Mesendoderm (in vitro differentiated cells): ENCODE data around the gene SPAG17.
A peak's percentile ranks its signal among the peaks of the same experiment; 100 is the strongest.

Experiments
- DNase-seq: peaks from one replicate; pipeline ENCODE4 v3.0.0; 2013
- H2AK5ac ChIP-seq: 2 replicates; pipeline ENCODE4 v1.6.1; 2013; ENCODE audit warnings: low read length, inconsistent platforms
- H2BK120ac ChIP-seq: 2 replicates; pipeline ENCODE4 v1.6.1; 2013; ENCODE audit warnings: low read depth, mild to moderate bottlenecking, low read length, moderate library complexity, mixed read lengths
- H2BK15ac ChIP-seq: replicated peaks from 2 replicates; pipeline ENCODE4 v1.6.1; 2013; ENCODE audit warnings: low read depth, mild to moderate bottlenecking, moderate library complexity
- H2BK5ac ChIP-seq: 2 replicates; pipeline ENCODE4 v1.6.1; 2013; ENCODE audit warnings: low read length, inconsistent platforms
- H3K18ac ChIP-seq: 2 replicates; pipeline ENCODE4 v1.6.1; 2013; ENCODE audit warnings: mild to moderate bottlenecking, low read length, mixed read lengths
- H3K23ac ChIP-seq: one replicate; pipeline ENCODE4 v1.6.1; 2013; ENCODE audit warnings: low read length
- H3K27ac ChIP-seq: 2 replicates; pipeline ENCODE4 v1.5.1; 2013; ENCODE audit warnings: low read depth, mild to moderate bottlenecking, inconsistent platforms, low read length, moderate library complexity
- H3K27me3 ChIP-seq: 2 replicates; pipeline ENCODE4 v1.6.1; 2013; ENCODE audit warnings: low read length, control low read depth, mild to moderate bottlenecking, inconsistent platforms; ENCODE audit not compliant: insufficient read depth, poor library complexity
- H3K36me3 ChIP-seq: 2 replicates; pipeline ENCODE4 v1.6.1; 2013; ENCODE audit warnings: low read length, inconsistent platforms; ENCODE audit not compliant: control insufficient read depth, insufficient read depth
- H3K4ac ChIP-seq: one replicate; pipeline ENCODE4 v1.6.1; 2013; ENCODE audit warnings: low read depth, mild to moderate bottlenecking, low read length, moderate library complexity
- H3K4me1 ChIP-seq: 2 replicates; pipeline ENCODE4 v1.6.1; 2013; ENCODE audit warnings: low read depth, low read length, inconsistent platforms; ENCODE audit not compliant: control insufficient read depth
- H3K4me2 ChIP-seq: 2 replicates; pipeline ENCODE4 v1.6.1; 2013; ENCODE audit warnings: low read length
- H3K4me3 ChIP-seq: 2 replicates; pipeline ENCODE4 v1.5.1; 2013; ENCODE audit warnings: mild to moderate bottlenecking, low read length
- H3K56ac ChIP-seq: one replicate; pipeline ENCODE4 v1.6.1; 2013; ENCODE audit warnings: low read length
- H3K79me1 ChIP-seq: 2 replicates; pipeline ENCODE4 v1.6.1; 2013; ENCODE audit warnings: low read length, inconsistent platforms
- H3K79me2 ChIP-seq: 2 replicates; pipeline ENCODE4 v1.6.1; 2013; ENCODE audit warnings: mild to moderate bottlenecking, low read length; ENCODE audit not compliant: control insufficient read depth, insufficient read depth
- H3K9ac ChIP-seq: 2 replicates; pipeline ENCODE4 v1.6.1; 2013; ENCODE audit warnings: low read length, inconsistent platforms
- H4K5ac ChIP-seq: one replicate; pipeline ENCODE4 v1.6.1; 2013; ENCODE audit warnings: low read length
- H4K8ac ChIP-seq: one replicate; pipeline ENCODE4 v1.6.1; 2013; ENCODE audit warnings: low read depth, mild to moderate bottlenecking, control low read depth, low read length, moderate library complexity
- WGBS: extraction: QIAGEN DNeasy Blood & Tissue Kit; methylation state at CpG from one replicate; pipeline ENCODE4 v1.1.7; 2013; ENCODE audit warnings: low lambda C conversion rate, missing lambda C conversion rate; ENCODE audit not compliant: insufficient coverage; ENCODE audit errors: extremely low coverage; 5-methylcytosine and 5-hydroxymethylcytosine counted together

Gene SPAG17

DNA sequence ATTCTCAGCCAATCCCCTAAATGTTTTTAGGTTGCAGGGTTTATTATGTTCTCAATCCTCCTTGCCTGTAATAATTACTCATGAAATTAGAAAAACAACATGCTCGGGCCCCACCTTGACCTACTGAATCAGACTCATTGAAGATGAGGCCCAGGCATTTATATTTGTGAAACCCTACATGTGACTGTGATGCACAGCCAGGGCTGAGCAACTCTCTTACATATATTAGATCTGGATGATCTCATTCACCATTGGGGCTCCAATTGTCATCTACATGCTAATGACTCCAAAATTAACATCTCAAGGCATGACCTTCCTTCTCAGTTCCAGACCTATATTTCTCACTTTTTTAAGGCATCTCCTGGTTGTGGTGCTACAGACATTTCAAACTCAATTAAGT is 152.1 kb downstream of the SPAG17 start:
- H3K56ac ChIP-seq = no peak overlapping the region
- H3K79me2 ChIP-seq = no peaks in the 10 kb centered on the region
- no peak overlapping the region for H3K9ac ChIP-seq
- H3K4me2 ChIP-seq = no peak overlapping the region
- no peaks in the 10 kb centered on the region for H3K4me1 ChIP-seq
- no peaks in the 10 kb centered on the region for H3K36me3 ChIP-seq
- H3K4ac ChIP-seq = no peak overlapping the region
- no CpG with 5 or more reads among the region's 1 CpG for WGBS
- no peak overlapping the region for H3K23ac ChIP-seq
- no peaks in the 10 kb centered on the region for H3K79me1 ChIP-seq
- peak; percentile 53 for DNase-seq
- H3K27me3 ChIP-seq = no peaks in the 10 kb centered on the region
- H2AK5ac ChIP-seq = no peak overlapping the region
- no peak overlapping the region for H3K18ac ChIP-seq
- H4K5ac ChIP-seq = no peak overlapping the region
- no peak overlapping the region for H2BK120ac ChIP-seq
- H3K27ac ChIP-seq = no peak overlapping the region
- no peak overlapping the region for H2BK5ac ChIP-seq
- H2BK15ac ChIP-seq = no peak overlapping the region
- H3K4me3 ChIP-seq = no peak overlapping the region
- H4K8ac ChIP-seq = no peak overlapping the region

DNA sequence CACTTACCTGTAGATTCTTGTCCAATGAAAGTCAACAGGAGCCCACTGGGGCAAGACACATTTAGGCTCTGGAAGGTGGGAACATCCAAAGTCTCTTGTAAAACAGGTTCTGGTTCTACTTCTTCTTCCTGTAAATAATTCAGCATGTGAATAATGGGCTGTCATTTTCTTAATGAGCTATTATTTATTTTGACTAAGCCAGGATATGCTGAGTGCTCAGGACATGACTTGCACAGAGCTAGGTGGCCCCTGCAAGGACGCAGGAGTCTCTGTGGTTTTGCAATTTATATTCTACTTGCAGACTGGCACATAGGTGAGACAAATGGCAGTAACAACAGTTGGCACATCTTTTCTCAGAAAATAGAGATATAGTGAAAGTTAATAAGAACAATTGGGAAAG is 156.8 kb downstream of the SPAG17 start:
- Histone ChIP-seq H3K9ac (no peak overlapping the region), H3K18ac (no peak overlapping the region), H2BK15ac (no peak overlapping the region), H3K36me3 (no peaks in the 10 kb centered on the region), H3K4me2 (no peak overlapping the region), H3K56ac (no peak overlapping the region), H3K4ac (no peak overlapping the region), H3K4me3 (no peak overlapping the region), H3K4me1 (no peaks in the 10 kb centered on the region), H2BK120ac (no peak overlapping the region), H4K5ac (no peak overlapping the region), H3K79me1 (no peaks in the 10 kb centered on the region), H4K8ac (no peak overlapping the region), H3K27ac (no peak overlapping the region), H3K27me3 (no peaks in the 10 kb centered on the region), H2AK5ac (no peak overlapping the region), H2BK5ac (no peak overlapping the region), H3K79me2 (no peaks in the 10 kb centered on the region), H3K23ac (no peak overlapping the region)
- no CpG with 5 or more reads among the region's 1 CpG for WGBS
- DNase-seq = no peak

DNA sequence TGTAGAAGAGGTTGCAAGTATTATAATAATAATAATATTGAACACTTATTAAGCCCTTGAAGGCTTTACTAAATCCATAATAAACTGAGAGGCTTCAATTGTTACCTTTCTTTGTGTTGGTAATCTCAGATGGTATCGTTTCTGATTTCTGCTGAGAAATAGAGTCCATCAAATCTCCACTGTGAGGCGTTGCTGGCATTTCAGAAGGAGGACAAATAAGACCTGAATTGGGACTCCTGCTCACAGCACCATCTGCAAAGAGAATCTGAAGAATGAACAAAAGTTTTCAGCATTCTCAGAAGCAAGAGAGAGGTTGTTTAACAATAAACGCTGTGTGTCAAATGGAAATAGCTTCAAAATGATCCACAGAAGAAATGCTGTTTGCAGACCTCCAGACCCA is 161.8 kb downstream of the SPAG17 start:
- no CpG with 5 or more reads among the region's 3 CpGs for WGBS
- DNase-seq = peak; percentile 4
- no peaks in the 10 kb centered on the region for H3K79me1 ChIP-seq
- no peak overlapping the region for H3K9ac ChIP-seq
- H3K56ac ChIP-seq = no peak overlapping the region
- no peaks in the 10 kb centered on the region for H3K36me3 ChIP-seq
- no peak overlapping the region for H2BK15ac ChIP-seq
- no peak overlapping the region for H3K4me2 ChIP-seq
- H3K23ac ChIP-seq = no peak overlapping the region
- H3K27ac ChIP-seq = no peak overlapping the region
- H2BK120ac ChIP-seq = no peak overlapping the region
- no peak overlapping the region for H2BK5ac ChIP-seq
- no peak overlapping the region for H4K8ac ChIP-seq
- no peaks in the 10 kb centered on the region for H3K27me3 ChIP-seq
- H3K4me3 ChIP-seq = no peak overlapping the region
- H4K5ac ChIP-seq = no peak overlapping the region
- H3K79me2 ChIP-seq = no peaks in the 10 kb centered on the region
- no peak overlapping the region for H2AK5ac ChIP-seq
- no peak overlapping the region for H3K18ac ChIP-seq
- no peak overlapping the region for H3K4ac ChIP-seq
- H3K4me1 ChIP-seq = no peaks in the 10 kb centered on the region

DNA sequence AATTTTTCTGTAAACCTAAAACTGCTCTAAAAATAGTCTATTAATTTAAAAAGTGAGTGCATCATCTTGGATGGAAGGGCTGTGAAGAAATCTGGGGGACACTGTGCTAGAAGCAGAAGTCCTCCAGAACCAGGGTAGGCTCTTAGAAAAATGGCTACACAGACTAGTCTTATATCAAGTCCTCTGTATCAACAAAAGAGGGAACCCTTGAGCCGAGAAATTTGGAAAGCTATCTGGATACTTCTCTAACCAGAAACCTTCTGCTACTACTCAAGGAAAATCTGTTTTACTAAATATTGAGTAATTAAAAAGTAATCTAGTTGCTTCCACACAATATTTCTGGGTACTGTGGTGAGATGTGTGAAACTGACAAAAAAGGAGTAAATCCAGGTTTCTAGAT is 163.4 kb downstream of the SPAG17 start:
- no peak overlapping the region for H4K8ac ChIP-seq
- H3K4me3 ChIP-seq = no peak overlapping the region
- H2AK5ac ChIP-seq = no peak overlapping the region
- whole genome bisulfite sequencing = no CpG with 5 or more reads among the region's 1 CpG
- H2BK5ac ChIP-seq = no peak overlapping the region
- H3K9ac ChIP-seq = no peak overlapping the region
- H4K5ac ChIP-seq = no peak overlapping the region
- no peak overlapping the region for H3K23ac ChIP-seq
- H3K4ac ChIP-seq = no peak overlapping the region
- DNase-seq = peak; percentile 18
- H3K4me1 ChIP-seq = no peaks in the 10 kb centered on the region
- no peaks in the 10 kb centered on the region for H3K79me2 ChIP-seq
- no peaks in the 10 kb centered on the region for H3K36me3 ChIP-seq
- H2BK120ac ChIP-seq = no peak overlapping the region
- no peak overlapping the region for H3K4me2 ChIP-seq
- H3K18ac ChIP-seq = no peak overlapping the region
- no peaks in the 10 kb centered on the region for H3K79me1 ChIP-seq
- H2BK15ac ChIP-seq = no peak overlapping the region
- no peak overlapping the region for H3K56ac ChIP-seq
- no peaks in the 10 kb centered on the region for H3K27me3 ChIP-seq
- no peak overlapping the region for H3K27ac ChIP-seq

DNA sequence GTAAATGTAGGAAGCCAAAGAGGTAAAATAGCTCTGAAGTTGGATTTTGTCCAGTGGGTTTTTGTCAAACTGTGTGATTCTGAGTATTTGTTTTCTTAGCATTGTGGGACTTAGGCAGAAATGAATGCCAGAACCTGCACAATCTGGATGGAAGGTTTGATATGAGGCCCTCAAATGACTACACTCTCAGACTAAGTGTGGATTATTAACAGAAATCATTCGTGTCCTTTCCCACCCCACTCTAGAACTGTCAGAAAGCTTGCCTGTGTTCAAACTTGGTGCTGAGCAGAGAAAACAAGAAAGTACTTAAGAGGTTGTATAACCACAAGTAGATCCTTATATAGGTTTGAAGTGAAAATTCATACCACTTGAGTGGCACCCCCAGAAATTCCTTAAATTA is 167.0 kb downstream of the SPAG17 start:
- no peak overlapping the region for H2BK5ac ChIP-seq
- no peak overlapping the region for H3K27ac ChIP-seq
- no peak overlapping the region for H3K4ac ChIP-seq
- H3K79me1 ChIP-seq = no peaks in the 10 kb centered on the region
- no peak overlapping the region for H2BK120ac ChIP-seq
- H3K18ac ChIP-seq = no peak overlapping the region
- H3K4me1 ChIP-seq = no peaks in the 10 kb centered on the region
- H4K5ac ChIP-seq = no peak overlapping the region
- no peak overlapping the region for H2BK15ac ChIP-seq
- no peaks in the 10 kb centered on the region for H3K27me3 ChIP-seq
- H3K56ac ChIP-seq = no peak overlapping the region
- no CpG with 5 or more reads among the region's 1 CpG for WGBS
- no peak overlapping the region for H4K8ac ChIP-seq
- H3K79me2 ChIP-seq = no peaks in the 10 kb centered on the region
- H3K23ac ChIP-seq = no peak overlapping the region
- DNase-seq = no peak
- H3K36me3 ChIP-seq = no peaks in the 10 kb centered on the region
- no peak overlapping the region for H3K4me3 ChIP-seq
- H3K4me2 ChIP-seq = no peak overlapping the region
- no peak overlapping the region for H2AK5ac ChIP-seq
- no peak overlapping the region for H3K9ac ChIP-seq

DNA sequence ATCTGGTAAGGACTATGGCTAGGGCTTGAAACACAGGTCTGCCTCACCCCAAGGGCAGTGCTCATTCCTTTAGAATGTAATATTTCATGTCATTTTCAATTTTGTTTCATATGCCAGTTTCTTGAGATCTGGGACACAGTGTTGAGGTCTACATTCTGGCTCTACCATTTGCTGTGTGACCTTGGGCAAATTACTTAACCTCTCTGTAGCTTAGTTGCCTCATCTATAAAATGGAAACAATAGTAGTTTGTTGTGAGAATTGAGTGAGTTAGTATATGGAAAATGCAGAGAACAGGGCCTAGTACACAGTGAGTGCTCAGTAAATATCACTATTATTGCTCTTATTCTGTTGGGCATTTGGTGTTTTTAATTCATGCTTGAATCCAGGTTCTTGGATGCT is 171.1 kb downstream of the SPAG17 start:
- H3K9ac ChIP-seq = no peak overlapping the region
- no peak for DNase-seq

More for the DNA sequence above, 171.1 kb downstream of the SPAG17 start:
- Histone ChIP-seq H3K27ac (no peak overlapping the region), H2BK15ac (no peak overlapping the region), H2BK5ac (no peak overlapping the region), H3K27me3 (no peaks in the 10 kb centered on the region), H3K4me3 (no peak overlapping the region), H3K79me2 (no peaks in the 10 kb centered on the region), H2AK5ac (no peak overlapping the region), H3K56ac (no peak overlapping the region), H3K23ac (no peak overlapping the region), H3K36me3 (no peaks in the 10 kb centered on the region), H3K4ac (no peak overlapping the region), H3K4me1 (no peaks in the 10 kb centered on the region), H4K5ac (no peak overlapping the region), H4K8ac (no peak overlapping the region), H2BK120ac (no peak overlapping the region), H3K4me2 (no peak overlapping the region), H3K18ac (no peak overlapping the region), H3K79me1 (no peaks in the 10 kb centered on the region)
